Measurements from ENCODE around the gene ZNF839. TPM values are rescaled to one million over a fixed set of nuclear protein-coding genes. Genes with fewer than 3 reads are reported as not detected.
"Not testable (repeated sequence)": the region's sequence is repeated elsewhere in the genome, so short reads cannot be mapped to it uniquely, and the experiment has no call there.

The ZNF839 gene
- total and polyA plus RNA-seq, 2 experiments from 2014 or later: 8.3 to 9.8 TPM

GRCh38 chr14:102293781-102294180 is 25.8 kb upstream of the ZNF839 start:
- Histone ChIP-seq H2AFZ (no peak overlapping the region), H3K27ac (no peak overlapping the region), H3K79me2 (no peaks in the 10 kb centered on the region), H3K4me2 (no peak overlapping the region), H3K36me3 (replicated peaks; ENCODE audit: insufficient read depth, low read depth) (no peaks in the 10 kb centered on the region), H4K20me1 (ENCODE audit: insufficient read depth, poor library complexity, severe bottlenecking) (no peaks in the 10 kb centered on the region), H3K9me2 (replicated peaks; ENCODE audit: insufficient read depth) (no peaks in the 10 kb centered on the region), H3K4me1 (ENCODE audit: insufficient read depth) (no peaks in the 10 kb centered on the region), H3K27me3 (no peaks in the 10 kb centered on the region), H3K4me3 (no peak overlapping the region), H3K9me3 (ENCODE audit: low read depth) (no peaks in the 10 kb centered on the region)
- 88% methylated on average over 6 of the region's 6 CpGs for WGBS (ENCODE audit: low lambda C conversion rate, missing lambda C conversion rate)
- TF ChIP-seq EZH2 (IDR thresholded peaks at IDR 0.05; ENCODE audit: borderline replicate concordance) (no peak), EZH2phosphoT487 (IDR thresholded peaks at IDR 0.05; ENCODE audit: low read depth, severe bottlenecking, unreplicated experiment) (no peak), CTCF (IDR thresholded peaks at IDR 0.05; ENCODE audit: poor library complexity) (no peak)
- DNase-seq (ENCODE audit: low spot score): no peak

GRCh38 chr14:102295270-102295669 is 24.3 kb upstream of the ZNF839 start:
- no peak overlapping the region for H3K4me3 ChIP-seq
- H3K4me2 ChIP-seq: no peak overlapping the region
- H3K4me1 ChIP-seq (ENCODE audit: insufficient read depth): no peaks in the 10 kb centered on the region
- WGBS (ENCODE audit: low lambda C conversion rate, missing lambda C conversion rate): 77% methylated on average over 3 of the region's 3 CpGs
- no peak for DNase-seq (ENCODE audit: low spot score)
- no peak overlapping the region for H3K27ac ChIP-seq
- H3K36me3 ChIP-seq (replicated peaks; ENCODE audit: insufficient read depth, low read depth): no peaks in the 10 kb centered on the region
- H3K9me2 ChIP-seq (replicated peaks; ENCODE audit: insufficient read depth): no peaks in the 10 kb centered on the region
- H3K9me3 ChIP-seq (ENCODE audit: low read depth): no peaks in the 10 kb centered on the region
- H3K27me3 ChIP-seq: no peaks in the 10 kb centered on the region
- H4K20me1 ChIP-seq (ENCODE audit: insufficient read depth, poor library complexity, severe bottlenecking): no peaks in the 10 kb centered on the region
- no peak overlapping the region for H2AFZ ChIP-seq
- H3K79me2 ChIP-seq: no peaks in the 10 kb centered on the region
- TF ChIP-seq EZH2phosphoT487 (IDR thresholded peaks at IDR 0.05; ENCODE audit: low read depth, severe bottlenecking, unreplicated experiment) (no peak), EZH2 (IDR thresholded peaks at IDR 0.05; ENCODE audit: borderline replicate concordance) (no peak), CTCF (IDR thresholded peaks at IDR 0.05; ENCODE audit: poor library complexity) (peak; percentile 4)

DNA sequence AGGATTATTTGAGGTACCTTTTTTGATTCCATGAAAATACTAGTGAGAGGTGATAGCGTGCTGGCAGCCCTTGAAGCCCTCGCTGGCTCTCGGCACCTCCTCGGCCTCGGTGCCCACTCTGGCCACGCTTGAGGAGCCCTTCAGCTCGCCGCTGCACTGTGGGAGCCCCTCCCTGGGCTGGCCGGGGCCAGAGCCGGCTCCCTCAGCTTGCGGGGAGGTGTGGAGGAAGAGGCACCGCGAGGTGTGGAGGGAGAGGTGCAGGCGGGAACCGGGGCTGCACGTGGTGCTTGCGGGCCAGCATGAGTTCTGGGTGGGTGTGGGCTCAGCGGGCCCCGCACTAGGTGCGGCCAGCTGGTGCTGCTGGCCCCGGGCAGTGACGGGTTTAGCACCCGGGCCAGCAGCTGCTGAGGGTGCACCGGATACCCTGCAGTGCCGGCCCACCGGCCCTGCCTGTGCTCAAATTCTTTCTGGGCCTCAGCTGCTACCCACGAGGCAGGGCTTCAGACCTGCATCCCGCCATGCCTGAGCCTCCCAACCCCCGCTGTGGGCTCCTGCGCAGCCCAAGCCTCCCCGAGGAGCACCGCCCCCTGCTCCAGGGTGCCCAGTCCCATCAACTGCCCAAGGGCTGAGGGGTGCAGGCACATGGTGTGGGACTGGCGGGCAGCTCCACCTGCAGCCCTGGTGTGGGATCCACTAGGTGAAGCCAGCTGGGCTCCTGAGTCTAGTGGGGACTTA is 21.9 kb upstream of the ZNF839 start:
- Histone ChIP-seq H3K9me3 (ENCODE audit: low read depth) (no peaks in the 10 kb centered on the region), H2AFZ (no peak overlapping the region), H3K9me2 (replicated peaks; ENCODE audit: insufficient read depth) (no peaks in the 10 kb centered on the region), H3K4me1 (ENCODE audit: insufficient read depth) (no peaks in the 10 kb centered on the region), H3K36me3 (replicated peaks; ENCODE audit: insufficient read depth, low read depth) (no peaks in the 10 kb centered on the region), H3K79me2 (peaks cover 4% of the 10 kb centered on the region), H3K27ac (no peak overlapping the region), H3K27me3 (no peaks in the 10 kb centered on the region), H3K4me3 (no peak overlapping the region), H4K20me1 (ENCODE audit: insufficient read depth, poor library complexity, severe bottlenecking) (no peaks in the 10 kb centered on the region), H3K4me2 (no peak overlapping the region)
- no peak for TF ChIP-seq EZH2 (IDR thresholded peaks at IDR 0.05; ENCODE audit: borderline replicate concordance)
- no peak for TF ChIP-seq CTCF (IDR thresholded peaks at IDR 0.05; ENCODE audit: poor library complexity)
- no peak for TF ChIP-seq EZH2phosphoT487 (IDR thresholded peaks at IDR 0.05; ENCODE audit: low read depth, severe bottlenecking, unreplicated experiment)
- WGBS (ENCODE audit: low lambda C conversion rate, missing lambda C conversion rate): 98% methylated on average over 32 of the region's 33 CpGs
- no peak for DNase-seq (ENCODE audit: low spot score)

DNA sequence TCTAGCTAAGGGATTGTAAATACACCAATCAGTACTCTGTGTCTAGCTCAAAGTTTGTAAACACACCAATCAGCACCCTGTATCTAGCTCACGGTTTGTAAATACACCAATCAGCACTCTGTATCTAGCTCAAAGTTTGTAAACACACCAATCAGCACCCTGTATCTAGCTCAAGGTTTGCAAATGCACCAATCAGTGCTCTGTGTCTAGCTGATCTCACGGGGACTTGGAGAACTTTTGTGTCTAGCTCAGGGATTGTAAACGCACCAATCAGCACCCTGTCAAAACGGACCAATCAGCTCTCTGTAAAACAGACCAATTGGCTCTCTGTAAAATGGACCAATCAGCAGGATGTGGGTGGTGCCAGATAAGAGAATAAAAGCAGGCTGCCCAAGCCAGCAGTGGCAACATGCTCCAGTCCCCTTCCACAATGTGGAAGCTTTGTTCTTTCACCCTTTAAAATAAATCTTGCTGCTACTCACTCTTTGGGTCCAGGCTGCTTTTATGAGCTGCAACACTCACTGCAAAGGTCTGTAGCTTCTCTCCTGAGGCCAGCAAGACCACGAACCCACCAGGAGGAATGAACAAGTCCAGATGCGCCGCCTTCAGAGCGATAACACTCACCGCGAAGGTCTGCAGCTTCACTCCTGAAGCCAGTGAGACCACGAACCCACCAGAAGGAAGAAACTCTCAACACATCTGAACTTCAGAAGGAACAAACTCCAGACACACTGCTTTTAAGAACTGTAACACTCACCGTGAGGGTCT is 21.1 kb upstream of the ZNF839 start:
- H2AFZ ChIP-seq; H3K4me1 ChIP-seq (ENCODE audit: insufficient read depth); H3K36me3 ChIP-seq (replicated peaks; ENCODE audit: insufficient read depth, low read depth); H3K27ac ChIP-seq; H3K27me3 ChIP-seq; H3K4me2 ChIP-seq; H3K9me3 ChIP-seq (ENCODE audit: low read depth); H3K4me3 ChIP-seq; H3K9me2 ChIP-seq (replicated peaks; ENCODE audit: insufficient read depth); DNase-seq (ENCODE audit: low spot score); H4K20me1 ChIP-seq (ENCODE audit: insufficient read depth, poor library complexity, severe bottlenecking): not testable (repeated sequence)
- 85% methylated on average over 12 of the region's 12 CpGs for WGBS (ENCODE audit: low lambda C conversion rate, missing lambda C conversion rate)
- peaks cover 13% of the 10 kb centered on the region for H3K79me2 ChIP-seq
